Activated CD4-positive, CD25-positive, alpha-beta regulatory T cell (primary cell): ENCODE results near the gene SLAMF8.

Source experiments
- DNase-seq, 4 experiments: peaks; one replicate each; lab custom pipeline; 2025; lab: John Stamatoyannopoulos, UW

Gene SLAMF8

DNA sequence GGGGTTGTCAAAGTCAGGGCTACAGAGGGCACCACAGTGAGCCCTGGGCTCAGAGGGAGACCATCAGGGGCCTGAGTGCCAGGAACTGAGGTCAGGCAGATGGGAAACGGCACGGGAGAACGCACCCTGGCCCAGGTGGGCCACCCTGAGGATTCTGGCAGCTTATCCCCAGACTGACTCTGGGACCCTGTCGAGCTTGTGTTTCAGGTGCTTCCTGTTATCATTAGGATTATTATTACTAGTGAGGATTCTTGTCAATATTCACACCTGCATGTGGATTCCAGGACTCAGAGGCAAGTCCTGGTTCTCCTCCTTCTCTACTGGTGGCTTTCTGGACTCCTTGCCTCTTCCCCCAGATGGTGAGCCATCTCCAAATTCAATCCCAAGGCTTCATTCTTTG is 20.6 kb downstream of the SLAMF8 start:
- DNase-seq = no peak

DNA sequence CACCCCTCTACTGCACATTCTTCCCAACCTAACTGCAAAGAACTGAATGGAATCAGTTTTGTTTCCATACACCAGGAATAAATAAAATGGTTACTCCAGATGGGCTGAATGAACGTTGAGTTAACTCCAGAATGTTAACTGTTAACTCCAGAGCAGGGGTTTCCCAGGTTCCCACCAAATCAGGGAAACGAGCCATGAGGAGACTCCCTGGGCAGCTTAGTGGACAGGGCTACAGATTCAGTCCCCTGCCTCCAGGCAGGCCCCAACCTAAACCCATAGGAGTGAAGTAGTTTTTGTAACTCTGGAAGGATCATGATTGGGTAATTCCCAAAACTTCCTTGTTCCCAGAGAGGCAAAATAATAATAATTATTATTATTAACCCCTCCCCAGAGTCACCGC is 21.7 kb downstream of the SLAMF8 start:
- no peak for DNase-seq

DNA sequence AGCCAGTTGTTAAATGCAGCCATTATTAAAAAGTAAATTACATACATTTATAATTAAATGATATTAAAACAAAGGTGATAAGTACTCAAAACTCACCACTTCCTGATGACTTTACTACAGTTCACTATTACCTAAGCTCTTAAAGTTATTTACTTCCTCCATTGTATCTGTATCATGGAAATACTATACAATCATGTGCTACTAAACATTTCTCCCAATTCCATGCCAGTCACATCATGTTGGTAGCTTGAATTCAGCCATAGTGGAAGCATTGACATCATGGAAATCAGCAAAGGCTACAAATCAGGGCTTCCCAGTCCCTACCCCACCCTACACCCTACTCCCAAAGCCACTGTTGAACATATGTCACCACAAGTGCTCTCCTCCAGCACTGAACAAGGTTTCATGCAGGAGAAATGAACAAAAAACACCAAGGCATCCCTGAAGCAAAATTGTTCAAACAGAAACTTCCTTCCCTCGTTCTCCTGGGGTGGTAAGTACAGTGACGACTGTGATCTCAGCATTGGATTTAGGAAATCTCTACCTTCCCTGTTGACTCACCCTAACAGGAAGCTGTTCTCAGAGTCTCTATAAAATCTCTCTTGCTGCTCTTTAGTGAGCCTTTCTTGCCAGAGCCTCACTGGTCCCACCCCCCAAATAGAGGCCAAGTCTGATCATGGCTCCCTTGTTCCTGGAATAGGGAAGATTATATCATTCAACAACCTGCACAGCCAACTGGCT is 23.1 kb downstream of the SLAMF8 start:
- DNase-seq = no peak

DNA sequence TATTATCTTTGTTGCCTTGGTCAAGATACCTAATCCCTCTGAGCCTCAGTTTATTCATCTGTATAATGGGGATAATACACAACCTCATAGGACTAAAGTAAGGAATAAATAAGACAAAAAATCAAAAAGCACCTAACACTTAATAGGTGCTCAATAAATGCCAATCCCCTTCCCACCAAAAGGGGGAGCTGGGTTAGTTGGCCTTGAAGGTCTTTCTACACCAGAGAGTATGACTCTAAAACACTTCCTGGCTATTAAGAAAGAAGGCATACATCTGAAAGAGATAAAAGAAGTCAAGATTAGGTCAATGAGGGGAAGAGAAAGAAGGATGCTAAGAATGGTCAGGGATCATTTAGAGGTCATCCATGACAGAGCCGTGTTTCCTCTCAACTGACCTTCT is 24.7 kb downstream of the SLAMF8 start:
- no peak for DNase-seq

DNA sequence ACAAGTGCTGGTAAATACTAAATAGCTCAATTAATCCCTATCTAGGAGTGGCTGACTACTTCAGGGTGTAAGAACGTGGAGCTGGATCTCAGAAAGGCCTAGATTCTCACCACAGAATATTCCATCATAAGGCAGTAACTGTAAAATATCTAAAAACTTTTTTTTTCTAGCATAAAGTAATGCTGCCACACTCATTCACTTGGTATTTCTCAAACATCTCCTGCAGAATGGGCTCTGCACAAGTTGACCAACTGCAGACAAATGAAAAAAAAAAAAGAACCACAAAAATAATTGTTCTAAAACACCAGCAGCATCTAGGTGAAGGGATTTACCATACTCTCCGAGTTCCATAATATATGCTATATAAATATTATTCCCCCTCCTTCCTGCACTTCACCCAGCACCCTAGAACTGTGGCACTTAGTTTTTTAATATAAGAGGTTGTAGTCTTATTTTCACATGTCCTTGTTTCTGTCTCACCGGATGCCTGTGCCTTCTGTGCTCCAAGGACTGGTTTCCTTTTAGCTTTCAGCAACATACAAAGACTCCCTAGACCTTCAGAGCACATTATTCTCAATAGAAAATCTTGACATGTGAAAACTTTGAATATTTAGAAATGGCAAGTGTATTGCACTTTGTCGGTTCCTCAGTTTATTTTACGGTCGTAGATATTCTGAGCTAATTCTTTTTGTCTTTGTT is 26.9 kb downstream of the SLAMF8 start:
- no peak for DNase-seq

DNA sequence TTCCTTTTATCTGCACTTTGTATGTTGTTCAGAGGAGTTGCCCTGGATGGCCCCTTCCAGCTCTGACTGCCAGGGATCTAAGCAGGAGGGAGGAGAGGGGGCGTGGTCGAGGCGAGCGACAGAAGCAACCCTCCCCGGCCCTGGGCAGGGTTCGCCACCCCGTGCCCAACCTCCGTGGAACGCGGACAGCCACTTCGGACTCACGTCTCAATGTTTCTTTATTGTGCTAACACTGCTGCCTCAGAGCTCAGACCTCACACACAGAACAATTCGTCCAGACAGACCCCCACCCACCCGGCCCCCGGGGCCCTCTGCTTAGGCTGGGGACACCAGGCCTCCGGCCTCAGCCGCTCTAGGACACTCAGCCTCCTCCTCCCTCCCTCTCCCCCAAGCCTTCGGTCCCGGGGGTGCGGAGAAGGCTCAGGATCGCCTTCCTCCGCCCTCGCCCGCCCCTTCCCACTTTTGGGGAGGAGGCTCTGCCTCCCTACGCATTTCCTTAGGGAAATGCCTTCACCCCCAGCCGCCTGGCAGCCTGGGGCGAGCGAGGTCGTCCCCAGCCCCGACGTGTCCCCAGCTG is 27.5 kb downstream of the SLAMF8 start:
- DNase-seq = peak in 2 of 4 experiments; percentile 2 to 6

DNA sequence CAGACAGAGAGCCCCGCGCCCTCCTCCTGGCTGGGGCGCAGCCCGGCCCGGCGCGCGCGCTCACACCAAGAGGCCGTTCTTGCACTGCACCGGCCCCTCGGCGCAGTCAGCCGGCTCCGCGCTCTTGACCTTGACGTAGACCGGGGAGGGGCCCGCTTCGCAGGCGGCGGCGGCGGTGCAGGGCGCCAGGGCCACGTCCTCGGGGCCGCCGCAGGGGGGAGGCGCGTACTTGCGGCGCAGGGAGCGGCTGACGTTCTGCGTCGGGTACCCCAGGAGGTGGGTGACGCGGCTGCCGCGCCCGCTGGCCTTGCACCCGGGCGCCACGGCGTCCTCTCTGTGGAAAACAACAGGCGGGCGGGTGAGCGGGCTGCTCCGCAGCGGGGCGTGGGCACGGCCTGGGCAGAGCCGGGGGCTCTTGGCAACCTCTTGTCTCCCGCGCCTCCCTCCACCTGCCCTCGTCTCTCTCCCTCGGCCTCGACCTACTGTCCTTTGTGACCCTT is 28.1 kb downstream of the SLAMF8 start:
- DNase-seq = peak; percentile 39 to 61 (median 46)

DNA sequence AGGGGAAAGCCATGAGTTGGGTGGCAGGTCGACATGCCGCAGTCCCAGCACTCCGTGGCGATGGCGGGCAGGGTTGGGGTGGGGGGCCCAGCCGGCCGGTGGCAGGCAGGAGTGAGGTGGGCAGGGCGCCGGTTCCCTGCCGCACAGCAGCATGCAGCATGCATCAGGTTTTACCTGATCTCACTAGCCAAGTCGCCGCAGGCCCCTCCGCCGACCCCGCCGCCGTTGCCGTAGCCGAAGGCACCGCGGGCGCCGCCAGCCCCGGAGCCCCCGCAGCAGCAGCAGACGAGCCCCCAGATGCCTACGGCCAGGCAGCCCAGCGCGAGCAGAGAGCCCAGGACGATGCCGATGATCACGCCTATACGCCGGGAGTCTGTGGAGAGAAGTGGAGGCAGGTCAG is 29.0 kb downstream of the SLAMF8 start:
- DNase-seq = no peak

DNA sequence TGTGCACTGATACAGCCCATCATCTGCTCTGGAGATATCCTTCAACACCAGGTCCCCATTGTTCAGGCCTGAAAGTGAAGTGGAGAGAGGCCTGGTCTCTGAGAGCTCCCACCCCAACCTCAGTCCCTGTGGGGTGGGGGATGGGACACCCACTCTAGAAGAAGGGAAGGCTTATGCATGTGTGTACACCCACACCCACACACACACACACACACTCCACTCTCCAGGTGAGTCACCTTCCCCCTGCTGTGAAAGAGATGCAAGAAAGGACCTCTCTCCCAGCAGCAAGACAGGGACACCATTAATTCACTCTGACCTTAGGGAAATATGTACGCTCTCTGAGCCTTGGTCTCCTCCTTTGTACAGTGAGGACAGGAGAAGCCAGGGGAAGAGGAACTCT is 29.9 kb downstream of the SLAMF8 start:
- no peak for DNase-seq

DNA sequence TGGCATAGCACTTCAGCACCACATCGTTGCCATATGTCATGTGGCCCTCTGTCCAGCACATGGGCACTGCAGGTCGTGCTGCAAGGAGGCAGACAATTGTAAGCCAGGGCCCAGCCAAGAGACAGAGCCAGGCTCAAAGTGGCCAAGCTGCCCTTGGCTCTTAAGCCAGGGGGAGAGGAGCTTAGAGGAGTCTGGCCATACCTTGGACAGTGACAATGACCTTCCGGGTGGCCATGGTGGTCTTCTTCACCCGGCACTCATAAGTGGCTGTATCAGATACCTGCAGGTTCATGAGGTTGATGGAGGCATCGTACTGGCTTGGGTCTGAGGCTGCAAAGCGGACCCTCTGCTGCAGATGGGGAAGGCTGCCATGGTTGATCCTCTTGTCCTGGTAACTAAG is 31.2 kb downstream of the SLAMF8 start:
- DNase-seq = no peak

DNA sequence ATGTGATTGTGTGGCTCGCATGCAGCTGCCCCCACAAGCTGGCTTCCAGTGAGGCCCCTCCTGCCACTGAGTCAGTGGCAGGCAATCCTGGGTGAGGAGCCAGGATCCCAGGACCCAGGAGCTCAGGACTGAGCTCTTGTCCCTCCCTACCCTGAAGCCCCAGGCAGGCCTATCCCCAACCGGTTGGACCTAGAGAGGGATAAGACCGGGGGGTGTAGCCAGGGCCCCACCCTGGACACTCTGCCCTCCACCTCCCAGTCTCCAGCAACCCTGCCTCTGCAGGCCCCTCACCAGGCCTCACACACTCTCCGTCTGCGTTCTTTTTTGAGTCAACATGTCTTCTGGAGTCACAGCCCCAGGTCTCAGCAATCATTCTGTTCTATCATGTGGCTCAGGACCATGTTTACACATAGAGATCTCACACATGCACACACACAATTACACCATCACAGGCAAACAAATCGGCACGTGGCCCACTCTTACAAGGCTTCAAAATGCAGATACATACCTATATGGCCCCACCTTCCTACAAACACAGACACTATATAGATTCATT is 33.2 kb downstream of the SLAMF8 start:
- DNase-seq = no peak

DNA sequence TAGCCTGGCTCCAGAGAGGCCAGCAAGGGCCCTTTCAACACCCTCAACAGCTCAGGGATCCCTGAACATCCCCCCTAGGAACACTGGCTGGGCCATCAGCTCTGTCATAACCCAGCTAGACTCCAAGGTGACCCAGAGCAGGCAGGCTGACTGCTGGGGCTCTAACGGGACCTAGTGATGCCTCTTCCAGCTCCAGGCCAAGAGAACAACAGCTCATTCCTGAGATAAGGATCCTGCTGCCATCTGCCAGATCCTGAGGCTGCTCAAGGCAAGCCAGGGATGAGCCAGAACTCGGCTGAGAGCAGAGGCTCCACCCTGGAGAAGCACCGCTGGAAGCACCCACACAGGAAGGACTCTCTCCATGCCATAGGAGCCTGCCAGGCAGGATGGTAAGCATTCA is 33.8 kb downstream of the SLAMF8 start:
- DNase-seq = no peak

DNA sequence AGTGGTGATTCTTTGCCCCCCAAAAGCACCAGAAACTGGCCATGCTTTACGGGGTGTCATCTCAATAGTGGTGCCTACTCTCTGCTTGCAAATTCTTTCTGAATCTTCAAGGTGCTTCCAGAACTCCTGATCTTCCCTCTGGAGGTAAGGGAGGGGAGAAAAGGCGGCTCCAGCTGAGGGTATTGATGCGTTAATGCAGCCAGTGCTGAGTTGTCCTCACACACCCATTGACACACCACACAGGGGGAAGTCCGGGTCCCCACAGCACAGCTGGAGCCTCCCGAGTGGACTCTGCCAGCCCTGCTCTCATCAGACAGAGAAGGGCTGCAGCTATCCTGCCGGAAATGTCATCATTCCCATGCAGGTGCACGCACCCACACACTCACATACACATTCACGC is 34.5 kb downstream of the SLAMF8 start:
- no peak for DNase-seq

DNA sequence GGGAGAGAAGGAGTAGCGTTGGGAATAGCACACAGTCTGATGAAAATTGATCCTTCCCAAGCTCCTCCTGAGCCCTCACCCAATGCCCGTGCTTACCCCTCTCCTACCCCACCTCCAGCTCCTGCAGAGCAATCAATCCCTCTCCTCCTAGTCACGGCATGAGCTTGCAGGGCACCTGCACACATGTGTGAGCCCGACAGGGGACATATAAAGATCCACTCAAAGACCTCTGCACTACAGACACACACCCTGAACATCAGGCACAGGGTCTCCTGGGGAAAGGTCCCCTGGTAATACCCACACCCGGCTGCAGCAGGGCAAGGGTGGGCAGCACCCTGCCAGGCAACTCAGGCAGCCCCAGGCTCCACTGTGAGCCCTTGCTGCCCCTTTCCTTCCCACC is 35.4 kb downstream of the SLAMF8 start:
- no peak for DNase-seq

DNA sequence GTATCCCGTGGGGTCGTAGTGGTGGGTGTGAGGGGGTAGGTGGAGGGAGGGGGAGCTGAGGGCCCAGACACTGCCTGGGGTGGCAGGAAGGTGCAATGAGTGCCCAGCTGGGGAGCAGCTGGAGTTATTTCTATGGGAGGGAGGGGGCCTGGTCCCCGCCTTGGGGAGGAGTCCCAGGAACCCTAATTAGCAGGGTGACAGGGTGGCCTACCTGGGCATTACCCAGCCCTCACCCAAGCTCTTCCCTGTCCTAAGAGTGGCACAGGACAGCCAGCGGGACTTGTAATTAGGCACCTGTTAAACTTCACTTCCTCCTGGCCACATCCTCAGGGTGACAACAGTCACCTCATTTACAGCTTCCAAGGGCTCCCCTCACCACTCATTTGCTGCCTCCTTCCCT is 35.9 kb downstream of the SLAMF8 start, which contains the start of gene VSIG8:
Gene VSIG8 (minus strand): TSS at position 101 of the 400 bp plus-strand sequence. CDS start 136 bp downstream, outside the sequence.
- no peak for DNase-seq

DNA sequence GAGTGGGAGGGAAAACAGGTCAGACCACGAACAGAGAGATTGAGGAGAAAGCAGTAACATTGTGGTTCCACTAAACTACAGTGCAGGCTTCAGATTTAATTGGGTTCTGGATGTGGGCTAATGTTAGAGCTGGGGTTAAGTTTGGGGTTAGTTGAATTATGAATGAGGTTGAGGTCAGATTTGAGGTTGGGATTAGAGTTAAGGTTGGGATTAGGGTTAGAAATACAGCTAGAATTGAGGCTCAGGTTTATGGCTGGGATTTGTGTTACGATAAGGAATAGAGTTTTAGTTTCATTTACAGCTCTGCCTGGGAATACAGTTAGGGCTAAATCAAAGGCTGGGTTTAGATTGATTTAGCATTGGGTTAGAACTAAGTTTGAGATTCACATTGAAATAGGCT is 37.6 kb downstream of the SLAMF8 start:
- DNase-seq = no peak

DNA sequence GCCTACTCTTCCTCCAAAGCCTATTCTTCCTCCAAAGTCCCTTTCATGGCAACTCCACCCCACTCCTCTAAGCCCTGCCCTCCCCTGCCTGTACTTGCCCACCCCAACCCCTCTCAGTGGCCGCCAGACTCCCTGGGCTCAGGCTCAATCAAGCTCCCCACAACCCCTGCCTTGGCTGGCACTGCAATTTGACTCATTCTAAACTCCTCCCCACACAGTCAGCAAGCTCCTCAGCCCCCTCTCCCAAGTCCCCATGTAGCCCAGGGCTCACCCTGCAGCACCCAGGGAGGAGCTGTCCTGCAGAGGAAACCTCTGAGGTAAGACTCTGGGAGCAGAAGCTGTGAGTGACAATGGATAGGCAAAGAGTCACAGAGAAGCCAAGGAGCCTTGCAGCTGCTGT is 39.4 kb downstream of the SLAMF8 start:
- DNase-seq = no peak

DNA sequence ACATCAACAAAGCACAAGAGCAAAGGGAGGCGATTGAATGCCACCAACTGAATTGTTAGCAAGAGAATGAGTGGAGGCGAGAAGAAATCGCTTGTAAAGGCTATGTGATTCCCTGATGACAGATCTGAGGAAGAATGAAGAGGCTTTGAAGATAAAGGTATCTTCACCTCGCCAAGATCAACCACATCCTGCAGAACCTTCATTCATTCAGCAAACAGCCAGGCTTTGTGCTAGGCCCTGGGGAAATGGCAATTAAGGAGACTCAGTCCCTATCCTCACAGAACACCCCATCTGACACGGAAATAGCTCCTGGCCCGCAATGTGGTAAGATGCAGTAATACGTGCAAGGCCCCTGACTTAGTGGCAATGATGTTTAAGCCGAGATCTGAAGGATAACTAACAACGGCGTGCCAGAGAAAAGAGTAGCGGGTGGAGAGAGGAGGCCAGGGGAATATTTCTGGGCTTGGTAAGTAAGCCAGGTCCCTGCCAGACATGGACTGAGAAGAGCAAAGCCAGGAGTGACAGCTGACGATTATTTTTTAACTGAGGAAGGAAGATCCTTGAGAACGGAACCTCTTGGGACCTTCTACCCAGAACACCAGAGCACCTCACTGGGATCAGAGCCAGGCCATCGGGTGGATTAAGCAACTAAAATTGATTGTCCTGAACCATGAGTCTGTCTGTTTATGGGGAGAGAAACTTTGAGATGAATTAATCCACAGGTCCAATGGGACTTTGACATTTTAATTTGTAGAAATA is 40.4 kb downstream of the SLAMF8 start:
- DNase-seq = no peak

DNA sequence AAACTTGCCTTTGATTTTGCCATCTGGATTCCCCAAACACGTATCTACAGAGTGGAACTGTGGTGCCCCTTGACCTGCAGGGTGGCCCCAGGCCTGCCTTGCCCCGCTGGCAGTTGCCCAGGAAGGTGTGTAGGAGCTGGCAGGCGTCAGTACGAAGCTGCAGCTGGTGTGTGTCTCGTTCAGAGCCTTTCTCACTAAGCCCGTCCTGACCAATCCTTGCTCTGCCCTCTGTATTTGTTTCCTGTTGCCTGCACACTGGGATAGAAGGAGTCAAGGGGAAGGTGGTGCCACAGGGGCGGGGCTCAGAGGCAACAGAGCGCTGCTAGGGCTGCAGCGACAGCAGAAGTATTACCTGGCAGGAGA is 41.0 kb downstream of the SLAMF8 start:
- no peak for DNase-seq

DNA sequence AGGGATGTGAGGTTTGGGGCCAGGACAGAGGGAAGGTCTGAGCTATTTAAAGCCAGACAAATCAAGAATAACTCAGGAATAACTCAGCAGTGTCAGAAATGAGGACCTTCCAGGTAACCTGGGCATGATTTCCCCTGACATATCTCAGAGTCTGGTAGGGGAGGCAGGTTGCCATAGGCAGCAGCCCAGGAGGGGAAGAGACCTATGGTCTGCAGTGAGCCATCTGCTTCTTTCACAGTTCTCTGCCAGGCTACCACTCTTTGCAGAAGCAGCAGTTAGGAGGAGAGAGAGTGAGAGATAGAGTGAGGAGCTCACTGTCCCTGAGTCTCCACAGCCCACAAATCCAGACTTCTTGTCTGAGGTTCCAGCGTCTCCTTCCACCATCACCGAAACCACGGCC is 42.1 kb downstream of the SLAMF8 start:
- DNase-seq = no peak

DNA sequence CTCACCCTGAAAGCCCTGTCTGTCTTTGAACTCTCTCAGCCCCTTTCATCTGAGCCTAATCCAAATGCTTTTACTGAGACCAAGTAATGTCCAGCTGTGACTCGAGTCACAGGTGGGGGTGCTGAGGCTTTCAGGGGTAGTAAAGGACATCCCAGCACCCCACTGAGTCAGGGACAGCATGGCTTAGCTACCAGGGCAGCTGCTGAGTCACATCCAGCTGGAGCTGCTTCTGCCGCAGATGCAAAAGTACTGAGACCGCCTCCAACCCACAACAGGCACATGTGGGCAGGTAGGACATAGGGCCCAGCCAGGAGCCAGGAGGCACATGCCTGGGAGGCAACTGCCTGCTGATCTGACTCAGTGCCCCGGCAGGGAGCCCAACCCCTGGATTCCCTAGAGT is 42.5 kb downstream of the SLAMF8 start:
- DNase-seq = no peak

DNA sequence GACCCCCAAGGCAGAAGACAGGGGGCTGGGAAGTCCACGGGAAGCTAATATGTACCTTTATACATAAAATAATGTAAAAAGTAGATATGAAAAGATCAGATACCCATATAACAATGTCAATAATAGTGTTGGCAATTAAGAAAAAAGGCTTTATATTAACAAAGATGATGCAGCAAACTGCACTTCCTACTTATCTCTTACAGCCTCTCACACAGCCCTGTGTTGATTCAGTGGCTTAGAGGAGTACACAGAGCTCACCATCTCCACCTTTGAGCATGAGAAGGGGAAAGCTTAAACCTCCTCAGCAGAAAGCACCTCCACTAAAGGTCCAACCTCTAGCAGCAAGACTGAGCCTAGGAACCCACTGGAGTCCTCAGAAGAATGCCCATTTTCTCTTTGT is 42.9 kb downstream of the SLAMF8 start:
- DNase-seq = no peak
